GM18867 (cell line): ENCODE data around the gene TXNRD2.
"Not testable (repeated sequence)": the region's sequence is repeated elsewhere in the genome, so short reads cannot be mapped to it uniquely, and the experiment has no call there.

Experiments
- ATAC-seq: cut with Tn5 transposase; IDR thresholded peaks from one replicate; pipeline ENCODE4 v1.9.1; 2021; ENCODE audit warnings: mild to moderate bottlenecking, moderate library complexity; ENCODE audit not compliant: unreplicated experiment

The TXNRD2 gene

GRCh38 chr22:19848298-19849224, 93.1 kb downstream of the TXNRD2 start:
- ATAC-seq, result no peak

- ATAC-seq, result no peak
Observed at GRCh38 chr22:19847345-19847632, 94.3 kb downstream of the TXNRD2 start.

DNA sequence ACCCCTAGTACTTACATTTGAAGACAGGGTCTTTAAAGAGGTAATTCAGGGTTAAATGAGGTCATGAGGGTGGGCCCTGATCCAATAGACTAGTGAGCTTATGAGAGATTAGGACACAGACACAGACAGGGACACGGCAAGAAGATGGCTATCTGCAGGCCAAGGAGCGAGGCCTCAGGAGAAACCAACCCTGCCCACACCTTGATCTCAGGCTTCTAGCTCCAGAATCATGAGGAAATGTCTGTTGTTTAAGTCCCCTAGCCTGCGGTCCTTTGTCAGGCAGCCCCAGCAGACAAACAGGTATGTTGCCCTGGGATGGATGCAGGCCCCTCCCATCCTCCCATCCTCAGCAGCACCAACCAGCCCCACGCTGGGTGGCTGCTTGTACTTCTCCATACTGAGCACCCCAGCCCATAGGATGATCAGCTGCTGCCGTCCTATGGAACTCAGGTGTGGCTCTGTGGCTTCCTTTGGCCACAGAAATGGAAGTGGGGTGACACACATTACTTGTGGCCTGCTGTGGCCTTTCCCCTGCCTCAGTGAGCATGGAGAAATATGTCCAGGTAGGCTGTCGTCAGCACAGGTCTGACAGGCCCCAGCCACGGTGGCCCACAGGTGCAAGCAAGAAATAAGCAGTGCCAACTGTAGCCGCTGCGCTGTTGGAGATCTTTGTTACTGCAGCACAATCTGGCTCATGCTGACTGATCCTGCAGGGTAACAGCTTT, 94.8 kb downstream of the TXNRD2 start:
- ATAC-seq, result no peak

DNA sequence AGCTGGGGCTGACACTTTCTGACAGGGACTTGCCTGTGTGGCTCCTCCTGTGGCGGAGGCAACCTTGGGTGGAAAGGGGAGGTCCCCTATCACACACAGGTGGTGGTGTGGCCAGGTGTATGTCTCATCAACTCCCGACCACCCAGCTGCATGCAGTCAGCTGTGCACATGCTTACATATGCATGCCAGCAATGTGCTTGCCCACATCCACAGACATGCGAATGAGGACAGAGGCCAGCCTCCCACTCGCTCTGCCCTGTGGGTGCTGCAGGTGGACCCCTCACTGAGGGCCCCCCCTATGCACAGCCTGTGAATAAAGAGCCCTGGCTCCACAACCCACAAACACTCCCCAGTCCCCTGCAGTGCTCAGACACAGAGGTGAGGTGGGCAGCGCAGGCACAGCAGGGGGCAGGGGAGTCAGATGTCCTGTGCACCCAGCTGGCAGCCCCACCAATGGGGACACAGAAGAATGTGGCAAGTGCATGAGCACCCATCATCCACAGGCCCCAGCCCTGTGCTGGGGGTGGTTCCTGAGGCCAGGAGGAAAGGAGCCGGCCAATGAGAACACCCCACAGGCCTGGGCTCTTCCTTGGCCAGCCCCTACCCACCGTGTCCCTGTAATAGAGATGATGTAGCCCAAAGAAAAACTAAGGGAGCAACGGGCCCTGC, 96.4 kb downstream of the TXNRD2 start:
- ATAC-seq, result no peak

DNA sequence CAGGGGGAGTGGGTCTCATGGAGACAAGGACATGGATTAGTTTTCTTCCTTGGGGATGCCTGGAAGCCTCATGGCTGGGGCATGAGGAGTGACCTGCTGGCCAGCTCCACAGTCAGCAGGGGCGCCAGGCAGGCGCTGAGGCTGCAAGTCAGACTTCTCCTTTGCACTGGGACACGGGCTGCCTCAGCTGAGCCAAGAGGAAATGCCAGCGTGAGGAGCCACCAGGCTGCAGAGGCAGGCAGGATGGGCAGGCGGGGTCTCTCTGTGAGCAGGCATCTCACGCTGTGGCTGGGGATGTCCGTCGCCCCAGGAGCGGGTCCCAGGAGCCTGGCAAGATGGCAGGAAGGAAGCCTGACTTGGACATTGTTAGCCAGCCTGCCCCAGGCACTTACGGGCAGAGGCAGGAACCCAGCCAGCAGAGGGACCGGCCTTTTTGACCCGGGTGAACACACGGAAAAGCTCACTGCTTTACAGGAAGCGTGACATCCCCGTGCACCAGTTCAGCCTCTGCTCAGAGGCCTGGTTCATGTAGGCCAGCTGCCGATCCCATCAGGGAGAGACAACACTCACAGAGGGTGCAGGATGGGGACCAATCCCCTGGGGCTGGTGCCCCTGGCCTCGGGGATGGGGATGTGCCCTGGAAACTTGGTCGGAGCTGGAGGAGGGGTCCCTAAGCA, 97.1 kb downstream of the TXNRD2 start:
- no peak for ATAC-seq

GRCh38 chr22:19843857-19844376, 97.7 kb downstream of the TXNRD2 start:
- no peak for ATAC-seq

- no peak for ATAC-seq
Observed at GRCh38 chr22:19843107-19843856, 98.3 kb downstream of the TXNRD2 start.

DNA sequence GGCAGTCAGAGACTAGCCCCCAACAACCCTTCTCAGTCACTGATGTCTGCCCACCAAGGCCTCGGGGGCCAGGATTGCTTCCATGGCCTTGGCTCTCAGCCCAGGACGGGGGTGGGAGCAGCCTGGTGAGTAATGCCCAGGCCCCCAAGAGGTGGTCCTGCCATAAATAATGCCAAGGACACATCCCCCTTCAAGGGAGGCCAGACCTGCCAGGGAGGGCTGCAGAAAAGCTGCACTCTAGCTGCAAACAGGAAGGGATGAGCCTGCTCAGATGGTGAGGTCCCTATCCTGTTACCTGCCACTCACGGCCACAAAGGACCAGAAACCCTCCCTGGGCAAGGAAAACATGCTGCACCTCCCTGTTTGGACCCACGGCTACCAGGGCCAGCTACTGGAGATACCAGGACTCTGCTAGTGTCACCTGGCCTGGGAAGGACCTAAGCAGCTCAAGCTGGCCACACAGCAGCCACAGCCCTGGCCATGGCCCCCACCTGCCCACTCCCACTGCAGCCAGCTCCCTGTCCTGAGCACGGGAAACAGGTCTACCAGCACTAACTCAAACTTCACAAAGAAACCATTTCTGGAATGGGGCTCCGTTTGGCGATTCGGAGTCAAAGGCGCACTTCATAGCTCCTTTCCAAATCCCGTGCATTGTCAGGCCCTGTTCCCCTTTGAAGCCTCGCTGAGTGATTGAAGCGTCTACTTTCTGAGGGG, 99.1 kb downstream of the TXNRD2 start:
- ATAC-seq, result no peak

GRCh38 chr22:19841641-19842392, 99.8 kb downstream of the TXNRD2 start:
- no peak for ATAC-seq

DNA sequence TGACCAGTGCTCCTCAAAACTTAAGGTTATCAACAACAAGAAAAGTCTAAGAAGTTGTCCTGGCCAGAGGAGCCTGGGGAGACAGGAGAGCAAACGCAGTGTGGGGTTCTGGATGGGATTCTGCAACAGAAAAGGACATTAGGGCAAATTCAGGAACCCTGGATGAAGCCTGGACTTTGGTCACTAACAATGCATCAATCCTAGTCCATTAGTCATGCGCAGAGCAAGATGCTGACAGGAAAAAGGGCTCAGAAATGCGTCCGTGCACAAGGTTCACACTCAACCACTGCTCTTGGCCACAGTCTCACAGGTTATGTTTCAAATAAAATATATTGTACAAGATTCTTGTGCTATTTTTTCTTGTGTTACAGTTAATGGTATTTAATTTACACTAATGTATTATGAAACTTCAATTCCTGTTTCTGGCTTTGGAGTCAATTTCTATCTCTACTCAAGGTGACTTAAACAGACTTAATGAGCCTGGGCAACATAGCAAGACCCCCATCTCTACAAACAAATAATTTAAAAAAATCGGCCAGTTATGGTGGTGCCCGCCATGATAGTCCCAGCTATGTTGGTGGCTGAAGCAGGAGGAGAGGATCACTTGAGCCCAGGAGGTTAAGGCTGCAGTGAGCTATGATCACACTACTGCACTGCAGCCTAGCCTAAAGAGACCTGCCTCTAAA, 100.5 kb downstream of the TXNRD2 start:
- no peak for ATAC-seq

GRCh38 chr22:19840059-19840458, 101.6 kb downstream of the TXNRD2 start:
- no peak for ATAC-seq

DNA sequence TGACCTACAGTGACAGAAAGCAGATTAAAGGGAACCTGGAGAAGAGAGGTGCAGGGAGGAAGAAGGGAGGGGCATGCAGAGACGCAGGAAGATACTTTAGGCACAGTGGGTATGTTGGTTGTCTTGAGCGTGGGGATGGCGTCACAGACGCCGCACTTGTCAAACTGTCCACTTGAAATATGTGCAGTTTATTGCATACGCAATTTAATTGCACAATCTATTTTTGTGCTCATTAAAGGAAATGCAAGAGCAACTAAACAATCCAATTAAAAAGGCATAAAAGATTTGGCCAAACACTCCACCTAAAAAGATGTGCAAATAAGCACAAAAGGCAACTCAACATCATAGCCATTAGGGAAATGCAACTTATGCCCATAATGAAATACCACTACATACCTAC, 103.7 kb downstream of the TXNRD2 start:
- no peak for ATAC-seq

- no peak for ATAC-seq
Observed at GRCh38 chr22:19836512-19836911, 105.1 kb downstream of the TXNRD2 start.

DNA sequence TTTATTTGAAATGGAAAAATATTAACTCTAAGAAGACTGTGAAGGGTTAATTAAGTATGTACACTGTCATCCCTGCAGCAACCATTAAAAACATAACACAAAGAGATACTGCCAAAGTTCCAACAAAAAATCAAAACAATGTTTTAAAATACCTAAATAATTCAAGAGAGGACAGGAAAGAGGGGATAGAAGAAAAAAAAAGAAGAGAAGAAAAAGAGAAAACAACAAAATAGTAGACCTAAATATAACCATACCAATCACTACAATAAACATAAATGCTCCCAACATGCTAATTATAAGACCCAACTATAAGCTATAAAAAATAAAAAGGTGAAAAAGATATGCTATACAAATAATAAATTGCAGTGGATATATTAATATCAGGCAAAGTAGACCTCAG, 107.0 kb downstream of the TXNRD2 start:
- no peak for ATAC-seq

DNA sequence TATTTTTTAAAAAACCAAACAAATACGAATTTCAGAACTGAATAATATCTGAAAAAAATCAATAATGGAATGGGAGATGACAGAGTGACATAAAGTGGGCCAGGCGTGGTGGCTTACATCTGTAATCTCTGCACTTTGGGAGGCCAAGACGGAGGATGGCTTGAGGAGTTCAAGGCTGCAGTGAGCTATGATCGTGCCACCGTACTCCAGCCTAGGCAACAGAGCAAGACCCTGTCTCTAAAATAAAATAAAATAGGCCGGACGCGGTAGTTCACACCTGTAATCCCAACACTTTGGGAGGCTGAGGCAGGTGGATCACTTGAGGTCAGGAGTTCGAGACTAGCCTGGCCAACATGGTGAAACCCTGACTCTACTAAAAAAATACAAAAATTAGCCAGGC, 108.3 kb downstream of the TXNRD2 start:
- not testable (repeated sequence) for ATAC-seq

DNA sequence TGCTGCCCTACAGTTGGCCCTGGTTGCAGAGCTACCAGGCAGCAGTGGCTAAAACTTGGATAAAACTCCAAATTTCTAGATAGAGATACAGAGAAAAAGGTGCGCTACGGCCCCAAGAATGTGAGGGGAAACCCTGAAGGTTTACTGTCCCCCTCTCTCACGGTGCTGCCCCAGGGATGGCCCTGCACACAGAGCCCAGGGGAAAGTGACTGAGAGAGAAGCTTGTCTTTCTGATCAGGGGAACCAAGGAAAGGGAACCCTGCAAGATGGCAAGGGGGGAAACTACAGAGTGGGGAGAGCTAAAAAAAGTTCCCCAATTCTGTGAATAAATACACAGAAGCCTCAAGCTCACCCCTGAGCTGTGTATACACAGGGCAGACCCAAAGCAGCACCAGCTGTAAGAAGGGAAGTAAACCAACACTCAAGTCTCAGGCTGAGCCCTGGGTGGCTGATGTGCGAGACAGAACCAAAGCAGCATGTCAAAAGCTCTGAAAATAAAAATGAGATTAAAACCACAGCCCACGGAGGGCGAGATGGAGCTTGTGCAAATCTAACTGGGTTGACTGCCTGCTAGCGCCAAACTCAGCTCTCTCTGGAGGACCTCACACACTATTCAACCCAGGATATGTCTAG, 109.0 kb downstream of the TXNRD2 start:
- no peak for ATAC-seq

- not testable (repeated sequence) for ATAC-seq
Observed at GRCh38 chr22:19831979-19832378, 109.6 kb downstream of the TXNRD2 start.

- ATAC-seq, result no peak
Observed at GRCh38 chr22:19831016-19831415, 110.6 kb downstream of the TXNRD2 start.
